GM21515 (cell line): ENCODE measurements around the gene CYBA.

Source experiments
- ATAC-seq: cut with Tn5 transposase; IDR thresholded peaks from one replicate; pipeline ENCODE4 v1.9.1; 2021; ENCODE audit not compliant: unreplicated experiment

Gene CYBA

GRCh38 chr16:88650749-88651275, at the start of gene CYBA:
Gene CYBA (minus strand): TSS chr16:88651053. CDS start chr16:88651013, 40 bp downstream.
- ATAC-seq = peak; percentile 72

GRCh38 chr16:88700322-88700635, 49.4 kb upstream of the CYBA start:
- no peak for ATAC-seq

GRCh38 chr16:88699180-88699579, 48.3 kb upstream of the CYBA start:
- ATAC-seq = no peak

- ATAC-seq = no peak
Measured at GRCh38 chr16:88698646-88699045, 47.8 kb upstream of the CYBA start.

- no peak for ATAC-seq
Measured at GRCh38 chr16:88697831-88698615, 47.2 kb upstream of the CYBA start.

- no peak for ATAC-seq
Measured at GRCh38 chr16:88697116-88697830, 46.4 kb upstream of the CYBA start.

- ATAC-seq = no peak
Measured at GRCh38 chr16:88696441-88696840, 45.6 kb upstream of the CYBA start.

GRCh38 chr16:88695753-88696152, 44.9 kb upstream of the CYBA start:
- ATAC-seq = no peak

GRCh38 chr16:88695218-88695617, 44.4 kb upstream of the CYBA start:
- ATAC-seq = no peak

GRCh38 chr16:88694221-88695087, 43.6 kb upstream of the CYBA start:
- no peak for ATAC-seq

- ATAC-seq = no peak
Measured at GRCh38 chr16:88693420-88694177, 42.7 kb upstream of the CYBA start.

GRCh38 chr16:88692861-88693260, 42.0 kb upstream of the CYBA start:
- no peak for ATAC-seq

GRCh38 chr16:88691924-88692560, 41.2 kb upstream of the CYBA start:
- ATAC-seq = no peak

- no peak for ATAC-seq
Measured at GRCh38 chr16:88691129-88691813, 40.4 kb upstream of the CYBA start.

- no peak for ATAC-seq
Measured at GRCh38 chr16:88690341-88691128, 39.7 kb upstream of the CYBA start.

- ATAC-seq = no peak
Measured at GRCh38 chr16:88688013-88688778, 37.3 kb upstream of the CYBA start.

GRCh38 chr16:88687676-88688012, 36.8 kb upstream of the CYBA start:
- ATAC-seq = no peak

- no peak for ATAC-seq
Measured at GRCh38 chr16:88687254-88687576, 36.4 kb upstream of the CYBA start.
